Loucy (cell line): ENCODE measurements around the gene BEGAIN.

Source experiments
- H2AFZ ChIP-seq: fragments of 200-600 bp; sonication (generic); 2 replicates; pipeline ENCODE4 v1.6.0; 2016; ENCODE audit warnings: antibody characterized with exemption, mild to moderate bottlenecking, low read length, moderate library complexity
- H3F3A ChIP-seq: fragments of 200-600 bp; 2 replicates; pipeline ENCODE4 v1.6.0; 2016; ENCODE audit warnings: antibody characterized with exemption, low read depth, mild to moderate bottlenecking
- H3K27me3 ChIP-seq: fragments of 200-600 bp; sonication (generic); 2 replicates; pipeline ENCODE4 v1.6.1; 2014; ENCODE audit warnings: low read length, mild to moderate bottlenecking; ENCODE audit not compliant: insufficient read depth, poor library complexity, severe bottlenecking
- H3K36me3 ChIP-seq: fragments of 200-600 bp; sonication (generic); 2 replicates; pipeline ENCODE4 v1.6.1; 2016; ENCODE audit warnings: low read length; ENCODE audit not compliant: insufficient read depth
- H3K4me1 ChIP-seq: fragments of 200-600 bp; sonication (generic); 2 replicates; pipeline ENCODE4 v1.5.1; 2014; ENCODE audit warnings: low read length, mild to moderate bottlenecking; ENCODE audit not compliant: insufficient read depth, poor library complexity, severe bottlenecking
- H3K4me2 ChIP-seq: fragments of 200-600 bp; sonication (generic); 2 replicates; pipeline ENCODE4 v1.6.0; 2014; ENCODE audit warnings: antibody characterized with exemption, low read length, low read depth, mild to moderate bottlenecking; ENCODE audit not compliant: poor library complexity, severe bottlenecking
- H3K4me3 ChIP-seq: fragments of 200-600 bp; sonication (generic); 2 replicates; pipeline ENCODE4 v1.5.1; 2014; ENCODE audit warnings: low read length, mild to moderate bottlenecking, mixed read lengths; ENCODE audit not compliant: poor library complexity, severe bottlenecking
- H3K79me2 ChIP-seq: fragments of 200-600 bp; sonication (generic); 2 replicates; pipeline ENCODE4 v1.6.1; 2014; ENCODE audit warnings: low read length; ENCODE audit not compliant: insufficient read depth
- H3K9ac ChIP-seq: fragments of 200-600 bp; sonication (generic); 2 replicates; pipeline ENCODE4 v1.6.0; 2014; ENCODE audit warnings: mild to moderate bottlenecking, low read depth, low read length, moderate library complexity; ENCODE audit not compliant: poor library complexity, severe bottlenecking
- H3K9me2 ChIP-seq: fragments of 200-600 bp; sonication (generic); replicated peaks from 2 replicates; pipeline ENCODE4 v1.6.1; 2016; ENCODE audit warnings: low read depth, low read length, mixed read lengths
- H3K9me3 ChIP-seq: fragments of 200-600 bp; sonication (generic); 2 replicates; pipeline ENCODE4 v1.6.1; 2014; ENCODE audit warnings: mild to moderate bottlenecking, antibody characterized with exemption, low read length, low read depth; ENCODE audit not compliant: insufficient read depth
- H4K20me1 ChIP-seq: fragments of 200-600 bp; sonication (generic); 2 replicates; pipeline ENCODE4 v1.6.0; 2014; ENCODE audit warnings: antibody characterized with exemption, low read length, mild to moderate bottlenecking; ENCODE audit not compliant: insufficient read depth, poor library complexity, severe bottlenecking
- CTCF ChIP-seq: fragments of 200-600 bp; sonication (generic); conservative IDR thresholded peaks from 2 replicates; pipeline ENCODE4 v1.5.1; 2014; ENCODE audit warnings: mild to moderate bottlenecking, antibody characterized with exemption, low read length
- EZH2phosphoT487 ChIP-seq: fragments of 200-600 bp; IDR thresholded peaks from 2 replicates; pipeline ENCODE4 v1.6.1; 2018; ENCODE audit warnings: antibody characterized with exemption, mild to moderate bottlenecking, moderate library complexity, borderline replicate concordance

The BEGAIN gene

GRCh38 chr14:100558226-100558625 is 29.0 kb downstream of the BEGAIN start:
- TF ChIP-seq CTCF (no peak), EZH2phosphoT487 (no peak)
- no peak overlapping the region for H3K4me3 ChIP-seq
- no peaks in the 10 kb centered on the region for H3K9me3 ChIP-seq
- H3K79me2 ChIP-seq, result no peaks in the 10 kb centered on the region
- no peaks in the 10 kb centered on the region for H3F3A ChIP-seq
- no peaks in the 10 kb centered on the region for H3K9me2 ChIP-seq
- no peaks in the 10 kb centered on the region for H4K20me1 ChIP-seq
- H3K9ac ChIP-seq, result no peak overlapping the region
- H3K36me3 ChIP-seq, result no peaks in the 10 kb centered on the region
- H2AFZ ChIP-seq, result no peak overlapping the region
- H3K4me1 ChIP-seq, result no peaks in the 10 kb centered on the region
- no peak overlapping the region for H3K4me2 ChIP-seq
- no peaks in the 10 kb centered on the region for H3K27me3 ChIP-seq

GRCh38 chr14:100557658-100558057 is 29.6 kb downstream of the BEGAIN start:
- Histone ChIP-seq H3K36me3 (no peaks in the 10 kb centered on the region), H3K9me2 (no peaks in the 10 kb centered on the region), H3K79me2 (no peaks in the 10 kb centered on the region), H2AFZ (no peak overlapping the region), H4K20me1 (no peaks in the 10 kb centered on the region), H3K4me3 (no peak overlapping the region), H3K9ac (no peak overlapping the region), H3K9me3 (no peaks in the 10 kb centered on the region), H3F3A (no peaks in the 10 kb centered on the region), H3K4me1 (no peaks in the 10 kb centered on the region), H3K27me3 (no peaks in the 10 kb centered on the region), H3K4me2 (no peak overlapping the region)
- TF ChIP-seq EZH2phosphoT487 (no peak), CTCF (no peak)

DNA sequence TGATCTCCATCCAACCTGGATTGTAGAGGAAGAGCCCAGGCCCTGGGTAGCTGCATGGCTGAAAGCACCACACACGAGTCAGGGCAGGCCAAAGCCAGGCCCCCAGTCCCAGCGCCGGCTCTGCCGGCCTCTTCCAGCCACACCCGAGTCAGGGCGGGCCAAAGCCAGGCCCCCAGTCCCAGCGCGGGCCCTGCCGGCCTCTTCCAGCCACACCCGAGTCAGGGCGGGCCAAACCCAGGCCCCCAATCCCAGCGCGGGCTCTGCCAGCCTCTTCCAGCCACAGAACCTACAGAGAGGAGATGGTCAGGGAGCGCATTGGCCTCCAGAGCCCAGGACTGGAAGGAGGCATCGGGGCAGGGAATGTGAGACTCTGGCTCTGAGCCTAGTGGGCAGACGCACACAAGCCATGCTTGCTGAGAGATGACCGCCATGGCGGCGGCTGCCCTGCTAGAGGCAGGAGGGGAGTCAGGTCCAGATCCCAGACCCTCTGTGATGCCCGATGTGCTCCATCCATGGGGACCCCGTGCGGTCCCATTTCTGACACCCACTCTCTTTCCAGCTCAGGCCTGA is 30.2 kb downstream of the BEGAIN start:
- TF ChIP-seq CTCF (no peak), EZH2phosphoT487 (no peak)
- no peaks in the 10 kb centered on the region for H3K9me2 ChIP-seq
- H3K4me2 ChIP-seq, result no peak overlapping the region
- H3F3A ChIP-seq, result no peaks in the 10 kb centered on the region
- no peak overlapping the region for H3K9ac ChIP-seq
- no peaks in the 10 kb centered on the region for H4K20me1 ChIP-seq
- H3K4me1 ChIP-seq, result no peaks in the 10 kb centered on the region
- H2AFZ ChIP-seq, result no peak overlapping the region
- no peak overlapping the region for H3K4me3 ChIP-seq
- no peaks in the 10 kb centered on the region for H3K36me3 ChIP-seq
- no peaks in the 10 kb centered on the region for H3K27me3 ChIP-seq
- H3K79me2 ChIP-seq, result no peaks in the 10 kb centered on the region
- H3K9me3 ChIP-seq, result no peaks in the 10 kb centered on the region
